Measurements from ENCODE around the gene ZFAND3.
A peak's percentile ranks its signal among the peaks of the same experiment; 100 is the strongest.
"Not testable (repeated sequence)": the region's sequence is repeated elsewhere in the genome, so short reads cannot be mapped to it uniquely, and the experiment has no call there.

The ZFAND3 gene

DNA sequence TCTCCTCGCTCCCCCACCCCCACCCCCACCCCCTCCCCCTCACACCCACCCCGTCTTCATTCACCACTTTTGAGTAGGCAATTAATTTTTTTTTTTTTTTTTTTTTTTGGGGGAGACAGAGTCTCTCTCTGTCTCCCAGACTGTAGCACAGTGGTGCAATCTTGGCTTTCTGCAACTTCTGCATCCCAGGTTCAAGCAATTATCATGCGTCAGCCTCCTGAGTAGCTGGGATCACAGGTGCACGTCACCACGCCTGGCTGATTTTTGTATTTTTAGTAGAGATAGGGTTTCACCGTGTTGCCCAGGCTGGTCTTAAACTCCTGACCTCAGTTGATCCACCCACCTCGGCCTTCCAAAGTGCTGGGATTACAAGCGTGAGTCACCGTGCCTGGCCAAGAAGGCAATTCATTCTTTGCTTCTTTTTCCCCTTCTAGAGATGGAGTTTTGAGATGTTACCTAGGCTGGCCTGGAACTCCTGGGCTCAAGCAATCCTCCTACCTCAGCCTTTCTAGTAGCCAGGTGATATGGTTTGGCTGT, 230.4 kb downstream of the ZFAND3 start:
- DNase-seq (ENCODE audit: low read depth), result not testable (repeated sequence)

DNA sequence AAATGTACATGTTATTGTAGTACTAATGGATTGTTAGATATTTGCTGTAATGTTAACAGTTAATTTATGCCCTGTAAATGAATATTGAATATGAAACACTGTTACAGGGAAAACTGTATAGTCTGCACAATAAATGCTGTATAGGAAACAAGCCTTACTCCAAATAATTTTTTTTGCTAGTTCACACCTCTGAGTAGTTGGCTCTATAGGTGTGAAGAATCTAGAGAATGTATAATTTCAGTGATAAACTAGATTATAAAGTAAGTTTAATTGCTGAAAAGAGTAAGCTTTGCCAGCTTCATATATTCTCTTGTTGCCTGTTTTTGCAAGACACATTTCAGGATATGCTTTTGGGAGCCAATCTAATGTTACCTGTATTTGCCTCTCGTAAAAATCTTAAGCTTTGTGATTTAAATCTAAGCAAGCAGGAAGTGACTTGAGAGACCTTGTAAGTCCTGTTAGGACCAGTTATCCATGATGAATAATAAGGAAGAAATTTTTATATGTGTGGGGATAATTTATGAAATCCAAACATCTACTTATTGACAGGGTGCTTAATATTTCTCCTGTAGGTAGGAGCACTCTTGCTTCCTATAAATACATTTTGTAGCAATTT, 232.4 kb downstream of the ZFAND3 start:
- no peak for DNase-seq (ENCODE audit: low read depth)

DNA sequence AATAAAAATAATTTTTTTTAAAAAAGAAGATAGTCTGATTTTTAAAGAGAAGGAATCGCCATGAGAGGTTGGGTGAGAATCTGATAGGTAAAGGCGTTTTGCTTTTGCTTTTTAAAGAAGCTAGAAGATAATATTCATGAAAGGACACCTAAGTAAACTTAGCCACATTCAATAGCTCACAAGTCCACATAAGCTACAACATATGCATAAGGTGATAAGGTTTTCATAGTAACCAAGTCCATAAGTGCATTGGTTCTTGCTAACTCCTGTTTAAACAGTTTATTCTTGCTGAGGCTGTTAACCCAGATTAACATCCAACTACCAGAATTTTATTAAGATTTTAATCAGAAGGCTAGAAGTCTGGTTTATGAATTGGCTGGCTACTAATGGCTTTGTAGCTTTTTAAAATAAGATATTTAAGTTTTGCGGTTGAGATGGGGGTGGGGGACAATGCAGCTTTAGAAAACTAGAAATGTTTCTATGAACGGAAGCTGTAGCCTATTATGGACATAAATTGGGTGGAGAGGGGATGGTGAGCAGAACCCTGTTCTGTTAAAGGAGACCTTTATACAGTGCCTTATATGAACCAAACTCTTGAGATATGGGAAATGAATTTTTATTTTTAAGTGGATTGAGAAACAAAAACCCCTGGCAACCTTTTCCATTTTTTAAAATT, 235.1 kb downstream of the ZFAND3 start:
- no peak for DNase-seq (ENCODE audit: low read depth)

DNA sequence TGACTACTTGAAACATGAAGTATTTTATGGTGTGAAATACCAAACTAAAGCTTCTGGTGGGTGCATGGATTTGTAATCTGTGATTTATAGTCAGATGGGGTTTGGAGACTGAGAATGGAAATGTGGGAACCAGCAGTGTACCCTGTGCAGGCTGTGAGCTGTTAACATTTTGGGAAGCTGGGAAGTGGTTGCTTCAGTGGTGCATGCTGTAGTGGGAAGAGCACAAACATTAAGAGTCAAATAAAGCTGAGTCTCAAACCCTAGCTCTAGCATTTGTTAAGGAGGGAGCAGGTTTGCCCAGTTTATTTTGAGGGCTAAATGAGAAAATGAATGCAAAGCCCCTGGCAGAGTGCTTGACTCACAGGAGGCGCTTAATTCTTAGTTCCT, 235.7 kb downstream of the ZFAND3 start:
- no peak for DNase-seq (ENCODE audit: low read depth)

DNA sequence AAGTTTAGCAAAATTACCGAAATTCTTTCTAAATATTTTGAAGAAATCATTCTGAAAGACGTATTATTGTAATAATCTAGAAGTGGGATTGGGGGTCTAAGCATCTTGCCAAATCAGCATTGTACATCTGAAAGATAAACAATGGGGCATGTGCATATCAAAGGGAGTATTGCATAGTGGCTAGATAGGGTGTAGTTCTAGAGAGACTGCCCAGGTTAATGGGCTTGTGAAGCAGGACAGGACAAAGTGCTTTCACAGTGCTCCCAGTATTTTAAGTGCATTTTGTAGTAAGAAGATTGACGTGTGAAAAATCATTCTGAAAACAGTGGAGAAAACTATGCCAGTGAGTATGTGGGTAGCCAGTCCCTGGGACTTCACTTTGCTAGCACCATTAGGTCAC, 236.8 kb downstream of the ZFAND3 start:
- DNase-seq (ENCODE audit: low read depth), result no peak

DNA sequence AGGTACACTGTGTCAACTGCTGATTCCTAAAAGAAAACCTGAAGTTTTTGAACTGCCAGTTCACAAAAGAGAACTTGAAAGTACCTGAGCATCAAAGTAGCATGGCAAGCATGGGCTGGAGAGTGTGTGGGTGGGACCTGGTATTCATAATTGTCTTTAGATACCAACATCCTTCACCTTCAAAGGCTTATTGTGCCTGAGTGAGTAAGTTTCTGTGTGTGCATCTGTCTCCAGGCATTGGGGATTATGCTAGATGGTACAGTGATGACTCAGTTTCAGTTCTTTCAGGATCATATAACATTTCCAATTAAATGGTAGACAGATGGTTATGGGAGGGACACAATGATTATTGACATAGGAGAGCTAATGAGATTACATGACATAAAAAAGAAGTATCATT, 238.5 kb downstream of the ZFAND3 start:
- peak; percentile 69 for DNase-seq (ENCODE audit: low read depth)

DNA sequence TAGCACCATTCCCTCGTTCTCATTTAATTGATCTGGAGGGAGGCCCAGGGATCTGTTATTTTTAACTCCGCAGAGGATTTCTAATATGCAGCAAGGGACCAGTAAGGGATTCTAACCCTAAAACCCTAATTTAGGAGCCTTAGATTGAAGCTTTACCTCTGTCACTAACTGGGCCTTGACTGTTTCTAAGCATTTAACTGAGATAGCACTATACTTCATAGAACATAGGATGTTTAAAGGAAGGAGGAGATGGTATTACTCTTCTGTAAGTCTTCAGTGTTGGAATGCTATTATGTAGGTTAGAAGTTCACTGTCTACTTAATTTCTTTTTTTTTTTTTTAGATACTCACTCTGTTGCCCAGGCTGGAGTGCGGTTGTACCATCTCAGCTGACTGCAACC, 242.5 kb downstream of the ZFAND3 start:
- no peak for DNase-seq (ENCODE audit: low read depth)

DNA sequence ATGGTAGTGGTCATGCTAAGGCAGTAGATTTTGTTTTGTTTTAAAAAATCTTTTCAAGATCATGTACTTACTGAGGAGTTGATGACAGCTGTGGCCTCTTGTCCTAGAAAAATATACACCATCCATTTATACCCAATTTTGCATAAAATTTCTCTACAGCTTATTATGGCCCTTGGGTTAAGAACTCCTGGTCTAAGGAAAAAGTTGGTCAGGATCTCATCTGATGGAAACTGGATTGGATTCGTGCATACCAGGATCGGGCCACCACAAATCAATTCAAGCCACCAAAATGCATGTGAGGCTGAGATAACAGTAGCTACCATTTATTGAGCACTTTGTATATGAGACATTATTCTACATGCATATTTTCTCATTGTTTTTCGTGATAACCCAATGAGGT, 244.4 kb downstream of the ZFAND3 start:
- DNase-seq (ENCODE audit: low read depth), result no peak

DNA sequence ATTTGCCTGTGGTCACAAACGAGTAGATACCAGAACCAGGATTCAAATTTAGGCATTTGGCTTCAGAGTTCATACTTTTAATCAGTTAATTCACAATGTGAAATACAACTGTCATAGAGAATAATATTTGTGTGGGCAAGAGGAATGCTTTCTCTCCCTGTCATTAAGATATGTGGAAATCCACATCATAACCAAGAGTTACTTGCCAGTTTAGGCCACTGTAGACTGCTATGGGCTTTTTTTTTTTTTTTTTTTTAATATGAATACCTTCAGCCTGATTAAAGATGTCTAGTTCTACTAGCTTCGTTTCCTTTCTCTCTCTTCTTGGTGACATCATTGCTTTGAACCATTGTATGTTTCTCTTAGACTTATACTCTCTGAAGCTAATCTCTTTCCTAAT, 244.9 kb downstream of the ZFAND3 start:
- no peak for DNase-seq (ENCODE audit: low read depth)

DNA sequence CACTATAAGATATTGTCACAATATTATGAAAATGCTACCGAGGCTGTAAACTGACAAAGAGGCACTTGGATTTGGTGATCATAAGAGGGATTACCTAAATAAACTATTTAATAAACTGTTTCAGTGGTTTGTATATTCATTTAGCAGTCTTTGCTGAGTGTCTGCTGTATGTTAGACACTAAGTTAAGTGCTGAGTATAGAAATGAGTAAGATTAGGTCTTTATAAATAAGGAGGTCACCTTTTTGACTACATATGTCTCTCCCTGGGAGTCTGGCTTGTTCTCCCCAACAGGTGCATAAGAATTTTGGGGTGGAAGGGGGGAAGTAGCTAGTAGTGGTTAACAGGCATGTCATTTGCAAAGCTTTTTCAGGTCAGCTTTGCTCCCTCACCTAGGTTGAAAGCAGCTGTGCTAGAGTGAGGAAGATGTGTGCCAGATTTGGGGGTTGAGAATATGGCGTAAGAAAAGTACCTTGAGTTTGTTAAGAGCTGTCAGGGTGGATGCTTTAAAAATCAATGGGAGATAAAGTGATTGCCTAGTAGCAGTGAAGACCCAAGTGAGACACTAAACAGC, 246.3 kb downstream of the ZFAND3 start:
- no peak for DNase-seq (ENCODE audit: low read depth)

DNA sequence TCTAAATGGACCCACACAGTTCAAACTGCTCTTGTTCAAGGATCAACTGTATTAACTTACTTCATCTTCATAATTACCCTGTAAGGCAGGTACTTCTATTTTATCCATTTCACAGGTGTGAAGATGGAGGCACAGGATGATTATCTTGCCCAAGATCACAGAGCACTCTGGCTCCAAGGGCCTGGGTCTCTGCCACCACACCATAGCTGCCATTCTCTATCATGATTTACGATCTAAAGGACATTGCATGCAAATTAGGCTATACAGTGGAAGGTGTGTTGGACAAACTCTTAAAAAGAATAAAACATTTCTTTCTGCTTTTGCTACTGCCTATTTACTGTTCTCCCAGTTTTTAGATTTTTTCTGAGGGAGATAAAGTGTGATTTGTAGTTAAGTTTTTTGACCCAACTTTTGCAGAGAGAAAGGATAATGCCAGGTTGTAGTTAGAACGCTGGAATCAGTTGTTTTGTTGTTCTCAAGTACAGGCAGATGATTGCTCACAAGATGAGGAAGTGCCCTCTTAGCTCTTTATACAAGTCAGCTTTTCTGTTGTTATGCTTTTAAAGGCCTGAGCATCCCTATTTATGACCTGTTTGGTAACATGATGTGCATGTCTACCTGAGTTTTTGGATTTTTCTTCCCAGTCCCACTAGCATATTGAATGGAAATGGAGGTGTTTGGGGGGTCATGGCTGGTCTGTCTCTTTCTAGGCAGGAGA, 247.9 kb downstream of the ZFAND3 start:
- DNase-seq (ENCODE audit: low read depth), result no peak

DNA sequence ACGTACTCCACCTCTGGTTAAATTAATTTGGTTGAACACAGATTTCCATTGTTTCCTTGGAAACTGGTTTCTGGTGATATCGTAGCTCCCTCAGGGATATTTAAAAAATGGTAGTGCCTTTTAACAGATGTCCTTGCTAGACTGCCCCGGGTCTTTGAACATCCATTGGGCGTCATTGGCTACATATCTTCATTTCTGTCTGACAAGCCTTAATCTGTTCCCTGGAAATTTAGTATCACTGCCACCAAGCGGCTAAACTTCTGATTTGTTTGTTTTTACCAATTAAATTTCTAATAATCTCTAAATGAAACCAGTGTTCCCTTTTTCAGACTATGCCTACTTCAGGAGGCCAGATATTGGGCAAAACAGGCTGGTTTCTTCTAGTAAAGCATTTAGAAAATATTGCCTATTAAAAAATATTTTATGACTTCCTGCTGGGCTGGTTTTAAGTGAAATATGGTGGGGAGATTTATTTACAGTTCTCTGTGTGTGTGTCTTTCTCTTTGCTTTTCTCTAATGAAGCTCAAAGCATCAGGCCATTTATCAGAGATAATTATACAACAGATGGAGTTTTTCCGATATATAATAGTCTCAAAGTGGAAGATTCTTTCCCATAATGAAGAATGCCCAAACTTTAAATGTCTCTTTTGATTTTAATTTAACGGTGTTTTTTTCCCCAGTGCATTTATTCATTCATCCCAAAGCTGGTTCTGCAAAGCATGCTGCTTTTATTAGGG, 249.5 kb downstream of the ZFAND3 start:
- DNase-seq (ENCODE audit: low read depth), result no peak

DNA sequence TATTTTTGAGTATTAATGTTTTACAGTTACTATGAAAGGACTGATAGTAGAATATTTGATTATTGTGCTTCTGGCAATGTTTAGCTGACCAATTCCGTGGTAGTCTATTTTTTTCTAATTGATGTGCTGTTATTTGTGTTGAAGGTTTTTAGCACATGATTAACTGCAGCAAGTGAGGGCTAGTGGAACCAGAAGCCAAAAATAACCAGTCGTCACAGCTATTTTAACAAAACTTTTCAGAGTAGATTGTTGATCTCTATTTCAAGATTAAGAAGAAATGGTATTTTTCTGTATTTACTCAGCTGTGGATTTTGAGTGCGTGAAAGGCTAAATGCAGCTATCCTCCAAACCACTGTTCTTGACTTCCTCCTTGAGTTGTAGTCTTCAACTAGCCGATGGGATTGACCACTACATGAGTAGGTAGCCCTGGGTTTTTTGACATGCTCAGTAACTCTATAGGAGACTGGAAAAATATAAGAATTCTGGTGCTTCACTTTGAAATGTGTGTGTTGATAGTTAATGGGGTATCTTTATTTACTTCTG, 258.0 kb downstream of the ZFAND3 start:
- no peak for DNase-seq (ENCODE audit: low read depth)

DNA sequence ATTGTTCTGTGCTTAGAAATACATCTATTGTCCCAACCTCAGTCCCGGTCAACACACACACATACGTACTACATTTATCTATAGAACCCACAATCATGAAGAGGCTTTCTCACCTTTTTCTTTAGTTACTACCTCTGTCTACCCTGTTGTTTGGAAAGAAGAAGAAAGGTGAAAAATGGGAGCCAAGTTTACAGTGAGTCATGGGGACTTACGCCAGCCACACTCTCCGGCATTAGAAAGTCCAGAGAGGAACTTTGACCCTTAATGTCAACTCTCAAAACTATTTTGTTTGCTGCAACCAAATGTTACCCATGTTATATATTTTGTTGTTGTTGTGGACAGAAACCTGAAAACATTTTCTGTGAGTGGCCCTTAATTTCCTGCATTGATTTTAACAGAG, 259.1 kb downstream of the ZFAND3 start:
- peak; percentile 17 for DNase-seq (ENCODE audit: low read depth)

DNA sequence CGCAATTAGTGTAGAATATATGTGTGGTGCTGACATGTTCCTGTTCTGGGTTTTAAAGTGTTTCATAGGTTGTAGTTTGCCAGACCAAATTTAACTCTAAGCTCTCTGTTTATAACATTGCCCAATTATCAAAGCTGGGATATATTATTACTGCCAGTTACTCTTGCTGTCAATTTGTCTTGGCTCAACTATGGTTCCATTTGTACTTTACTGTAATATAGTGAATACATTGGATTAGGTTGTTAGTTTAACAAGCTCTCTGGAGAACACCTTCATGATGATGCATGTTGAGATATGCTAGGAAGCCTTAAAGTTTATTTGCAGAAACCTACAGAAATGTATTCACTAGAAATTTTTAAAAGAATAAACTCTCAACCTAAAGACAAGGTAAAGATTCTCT, 259.6 kb downstream of the ZFAND3 start:
- DNase-seq (ENCODE audit: low read depth), result no peak

DNA sequence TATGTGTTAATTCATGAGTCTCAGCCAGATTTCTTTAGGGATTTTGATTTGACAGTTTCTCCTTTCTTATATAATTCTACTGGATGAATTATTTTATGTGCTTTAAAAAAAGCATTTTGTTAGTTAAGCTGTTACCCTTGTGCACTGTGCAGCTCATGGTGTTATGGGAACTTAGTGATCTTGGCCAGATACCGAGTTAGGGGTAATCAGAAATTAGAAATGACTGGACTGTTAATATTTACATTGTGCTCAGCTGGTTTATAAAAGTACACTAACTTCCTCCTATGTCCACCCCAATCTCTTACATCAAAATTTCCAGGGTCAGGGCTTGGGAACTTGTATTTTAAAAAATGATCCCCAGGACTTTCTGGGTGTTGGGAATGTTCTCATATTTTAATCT, 260.0 kb downstream of the ZFAND3 start:
- no peak for DNase-seq (ENCODE audit: low read depth)

DNA sequence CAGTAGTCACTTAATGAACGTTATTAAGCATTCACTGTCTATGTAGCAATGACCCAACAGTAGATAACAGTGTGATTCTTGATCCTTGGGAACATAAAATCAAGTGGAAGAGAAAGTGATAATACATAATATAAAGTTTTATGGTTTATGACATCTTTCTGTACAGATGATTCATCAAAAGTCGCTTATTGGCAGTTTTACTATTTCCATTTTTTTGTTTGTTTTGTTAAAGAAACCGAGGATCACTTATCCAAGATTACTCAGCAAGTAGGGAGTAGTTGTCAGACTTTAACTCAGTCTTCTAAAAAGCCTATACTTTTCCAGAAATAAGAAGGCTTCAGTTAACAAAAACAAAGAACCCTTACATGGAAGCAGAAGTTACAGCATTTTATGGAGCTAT, 260.8 kb downstream of the ZFAND3 start:
- peak; percentile 62 for DNase-seq (ENCODE audit: low read depth)

DNA sequence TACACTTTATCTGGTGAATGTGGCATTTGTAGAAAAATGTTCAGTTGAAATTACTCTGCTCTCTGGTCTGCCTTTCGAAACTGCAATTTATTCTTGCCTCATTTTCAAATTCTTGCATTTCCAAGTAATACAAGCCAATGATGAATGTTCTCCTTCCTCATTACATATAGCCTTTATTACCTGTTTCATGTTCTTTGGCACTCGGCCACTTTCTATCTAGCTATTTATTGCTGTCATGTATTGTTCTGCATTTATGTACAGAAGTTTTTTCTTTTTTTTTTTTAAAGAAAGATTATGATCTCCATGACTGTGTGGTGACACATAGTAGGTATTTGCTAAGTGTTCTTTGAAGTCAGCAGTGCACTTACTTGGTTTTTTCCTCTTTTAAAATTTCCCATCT, 261.4 kb downstream of the ZFAND3 start:
- DNase-seq (ENCODE audit: low read depth), result peak; percentile 27

DNA sequence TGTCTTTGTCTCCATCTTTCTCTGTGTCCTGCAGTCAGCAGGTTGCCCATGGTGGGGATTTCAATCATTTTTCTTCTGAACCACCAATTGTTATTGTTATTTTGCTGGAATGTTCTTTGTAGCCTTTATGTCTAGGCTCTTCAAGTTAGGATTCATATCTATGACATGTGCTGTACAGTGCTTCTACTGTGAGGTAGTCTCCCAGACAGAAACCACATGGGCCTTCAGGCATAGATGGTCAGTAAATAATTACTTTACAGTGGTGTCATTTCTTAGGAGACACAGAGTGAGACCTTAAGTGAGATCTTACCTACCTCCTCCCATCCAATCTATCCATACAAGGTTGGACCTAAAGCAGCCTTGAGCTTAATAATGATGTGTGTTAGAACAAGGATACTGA, 265.5 kb downstream of the ZFAND3 start:
- no peak for DNase-seq (ENCODE audit: low read depth)

DNA sequence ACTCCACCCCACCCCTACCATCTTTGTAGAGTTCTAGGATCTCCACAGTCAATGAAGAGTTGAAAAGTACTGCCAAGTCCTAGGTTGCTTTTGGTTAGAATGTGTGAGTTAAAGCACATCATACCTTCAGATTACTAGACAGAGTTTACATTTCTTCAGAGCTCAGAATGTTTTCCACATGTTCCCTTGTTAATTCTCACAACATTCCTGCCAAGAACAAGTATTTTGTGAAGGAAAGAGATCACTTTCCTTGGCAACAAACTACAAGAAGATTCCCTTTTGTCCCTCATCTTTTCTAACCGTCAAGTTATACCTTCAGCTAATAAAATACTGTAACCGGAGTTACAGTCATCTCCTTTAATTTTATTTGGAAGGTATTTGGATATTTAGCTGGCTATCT, 266.8 kb downstream of the ZFAND3 start:
- DNase-seq (ENCODE audit: low read depth), result no peak

DNA sequence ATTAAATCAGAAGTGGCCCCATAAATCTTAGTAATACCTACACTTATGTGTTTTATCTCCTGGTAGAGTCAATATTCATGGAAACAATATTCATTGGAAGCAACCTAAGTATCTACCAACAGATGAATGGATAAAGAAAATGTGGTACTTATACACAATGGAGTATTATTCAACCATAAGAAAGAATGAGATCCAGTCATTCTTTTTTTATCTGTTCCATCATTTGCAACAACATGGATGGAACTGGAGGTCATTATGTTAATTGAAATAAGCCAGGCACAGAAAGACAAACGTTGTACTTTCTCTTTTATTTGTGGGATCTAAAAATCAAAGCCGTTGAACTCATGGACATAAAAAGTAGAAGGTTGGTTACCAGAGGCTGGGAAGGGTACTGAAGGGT, 268.5 kb downstream of the ZFAND3 start:
- DNase-seq (ENCODE audit: low read depth), result no peak

DNA sequence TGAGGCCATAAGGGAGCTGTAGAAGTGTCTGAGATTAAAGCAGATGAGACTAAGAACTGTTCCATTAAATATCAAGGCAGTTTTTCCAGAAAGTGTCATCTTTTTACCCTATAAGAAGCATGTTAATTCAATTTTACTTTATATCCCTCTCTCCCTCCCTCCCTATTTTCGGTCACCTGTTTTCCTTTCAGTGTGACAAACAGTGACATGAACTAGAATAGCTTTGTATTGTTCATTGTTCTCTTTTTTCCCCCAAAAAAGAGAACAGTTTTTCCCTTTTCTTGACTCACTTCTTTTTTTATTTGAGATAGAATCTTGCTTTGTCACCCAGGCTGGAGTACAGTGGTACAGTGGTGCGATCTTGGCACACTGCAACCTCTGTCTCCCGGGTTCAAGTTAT, 269.3 kb downstream of the ZFAND3 start:
- DNase-seq (ENCODE audit: low read depth), result no peak
